ENCODE results near the gene MASP2. TPM values are rescaled to one million over a fixed set of nuclear protein-coding genes. Genes with fewer than 3 reads are reported as not detected.

The MASP2 gene
- under 0.01 TPM in 1 of 2 replicates, not detected in the other for total RNA-seq

DNA sequence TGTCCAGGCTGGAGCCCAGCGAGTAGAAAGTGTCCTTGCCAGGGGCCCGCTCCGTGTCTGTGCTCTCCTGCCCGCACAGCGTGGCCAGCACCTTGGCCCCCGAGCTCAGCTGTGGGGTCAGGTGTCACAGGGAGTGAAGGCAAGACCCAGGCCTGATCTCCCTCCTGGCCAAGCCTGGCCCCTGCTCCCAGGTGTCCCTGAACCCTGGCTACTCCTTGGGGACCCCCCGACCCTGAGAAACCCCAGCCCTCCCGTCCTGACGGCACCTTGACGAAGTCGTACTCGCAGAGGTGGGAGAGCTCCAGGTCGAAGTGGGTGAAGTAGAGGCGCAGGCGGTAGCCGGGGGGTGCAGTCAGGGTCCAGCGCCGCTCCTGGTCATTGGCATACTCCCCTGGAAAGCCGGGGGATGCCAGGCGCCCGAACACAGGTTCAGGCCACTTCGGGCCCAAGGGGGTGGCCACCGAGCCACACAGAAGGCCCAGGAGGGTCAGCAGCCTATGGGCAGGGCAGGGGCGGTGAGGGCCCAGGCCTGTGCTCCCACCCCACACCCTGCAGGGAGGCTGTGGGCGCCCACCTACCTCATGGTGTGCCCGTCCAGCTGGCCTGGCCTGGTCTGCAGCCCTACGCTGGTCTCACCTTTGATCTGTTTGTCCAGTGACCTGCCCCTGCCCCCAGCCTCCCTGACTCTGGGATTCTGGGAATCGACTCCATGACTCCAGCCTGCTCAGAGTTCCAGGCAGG, at the start of gene MASP2:
Gene MASP2 (minus strand): TSS at position 615 of the 741 bp plus-strand sequence. CDS start 32 bp downstream, at position 583.

GRCh38 chr1:11059968-11060830, 13.2 kb upstream of the MASP2 start, which contains the start of gene SRM:
Gene SRM (minus strand): TSS chr1:11060018. CDS start chr1:11059943, 75 bp downstream.

GRCh38 chr1:11012260-11013159, 34.5 kb downstream of the MASP2 start, which contains the start of gene TARDBP:
Gene TARDBP (plus strand): TSS chr1:11012654. CDS start chr1:11013728, 1,074 bp downstream.

Other genes starting within 250 kb of the MASP2 start
- 57.8 and 83.8 TPM in 2 replicates for gene TARDBP, start 34.6 kb downstream of the MASP2 start, total RNA-seq
- 65.0 and 68.1 TPM in 2 replicates for gene SRM, start 12.8 kb upstream of the MASP2 start, total RNA-seq
- 41.6 and 94.3 TPM in 2 replicates for gene EXOSC10, start 52.6 kb upstream of the MASP2 start, total RNA-seq
- 0.88 TPM in 1 of 2 replicates, not detected in the other for gene ANGPTL7, start 142.1 kb upstream of the MASP2 start, total RNA-seq
- 44.2 and 72.6 TPM in 2 replicates for gene MTOR, start 215.3 kb upstream of the MASP2 start, total RNA-seq
- 10.7 and 13.5 TPM in 2 replicates for gene UBIAD1, start 226.0 kb upstream of the MASP2 start, total RNA-seq

All from placental pericyte (primary cell).